Subcutaneous adipose tissue (tissue), 4 donors: Measurements from ENCODE around the gene PRR5L. TPM values are rescaled to one million over a fixed set of nuclear protein-coding genes. Genes with fewer than 3 reads are reported as not detected.

Experiments
- CTCF ChIP-seq: fragments of 450-650 bp; IDR thresholded peaks from one replicate; pipeline ENCODE4 v1.5.1; 2016; ENCODE audit warnings: low read depth, mild to moderate bottlenecking, control low read depth, antibody characterized with exemption, moderate library complexity
- total RNA-seq, 4 donors: library from RNA; depleted of rRNA; stranded (reverse); fragments of >200 nt; gene quantifications; one replicate each; pipeline ENCODE4 v1.1.0, GENCODE V29; 2016

The PRR5L gene
- total RNA-seq, 4 donors from 2014 or later: 10.6 to 24.8 (median 12.9) TPM

DNA sequence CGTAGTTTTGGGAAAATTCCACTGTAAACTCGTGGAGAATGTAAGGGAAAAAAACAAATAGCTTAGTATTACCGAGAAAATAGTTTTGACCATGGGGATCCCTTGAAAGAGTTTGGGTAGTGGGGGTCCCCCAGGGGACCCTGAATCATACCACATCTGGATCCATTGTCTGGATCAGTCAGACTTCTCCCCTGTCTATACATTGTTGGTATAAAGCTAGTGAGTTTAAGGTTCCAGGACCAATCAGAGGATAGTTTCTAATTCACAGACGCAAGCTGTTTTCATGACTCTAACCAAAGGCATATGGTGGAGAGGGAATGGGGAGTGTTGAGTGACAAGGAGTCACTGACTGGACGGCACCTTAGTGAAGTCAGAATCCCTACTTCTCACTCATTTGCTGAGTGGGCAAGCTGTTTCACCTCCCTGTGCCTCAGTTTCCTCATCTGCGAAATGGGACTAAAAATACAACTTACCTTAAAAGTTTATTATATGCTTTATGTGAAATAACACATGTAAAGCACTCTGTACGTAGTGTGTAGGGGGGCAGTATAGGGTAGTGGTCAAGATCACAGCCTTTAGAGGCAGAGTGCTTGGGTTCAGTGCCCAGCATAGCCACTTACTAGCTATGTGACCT is 123.8 kb downstream of the PRR5L start:
- TF ChIP-seq CTCF: no peak

GRCh38 chr11:36421546-36422155 is 125.6 kb downstream of the PRR5L start:
- TF ChIP-seq CTCF: no peak

- no peak for TF ChIP-seq CTCF
Observed at GRCh38 chr11:36425561-36426081, 129.5 kb downstream of the PRR5L start.

DNA sequence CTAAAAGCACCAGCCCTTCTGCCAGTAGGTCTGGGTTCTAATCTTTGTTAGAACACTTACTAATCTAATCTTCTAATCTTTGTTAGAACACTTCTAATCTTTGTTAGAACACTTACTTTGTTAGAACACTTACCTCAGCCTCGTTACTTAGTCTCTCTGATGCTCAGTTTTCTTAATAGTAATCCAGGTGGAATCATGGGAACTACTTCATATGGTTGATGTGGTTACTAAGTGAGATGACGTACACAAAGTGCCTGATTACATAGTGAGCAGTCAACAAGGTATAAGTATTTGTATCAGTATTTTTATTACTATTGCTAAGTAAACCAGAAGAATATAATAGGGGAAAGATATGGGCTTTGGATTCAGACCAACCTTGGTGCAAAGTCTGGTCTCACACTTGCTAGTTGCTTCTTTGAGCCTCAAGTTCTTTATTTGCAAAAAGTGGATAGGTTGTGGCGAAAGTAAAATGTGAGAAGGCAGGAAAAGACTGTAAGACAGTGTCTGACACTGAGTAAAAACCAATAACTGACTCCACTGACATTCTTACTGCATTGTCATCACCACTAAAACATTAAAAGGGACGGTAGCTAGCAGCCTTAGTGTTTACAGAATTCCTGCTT is 130.2 kb downstream of the PRR5L start:
- TF ChIP-seq CTCF: no peak

- TF ChIP-seq CTCF: no peak
Observed at GRCh38 chr11:36427079-36427478, 131.0 kb downstream of the PRR5L start.

DNA sequence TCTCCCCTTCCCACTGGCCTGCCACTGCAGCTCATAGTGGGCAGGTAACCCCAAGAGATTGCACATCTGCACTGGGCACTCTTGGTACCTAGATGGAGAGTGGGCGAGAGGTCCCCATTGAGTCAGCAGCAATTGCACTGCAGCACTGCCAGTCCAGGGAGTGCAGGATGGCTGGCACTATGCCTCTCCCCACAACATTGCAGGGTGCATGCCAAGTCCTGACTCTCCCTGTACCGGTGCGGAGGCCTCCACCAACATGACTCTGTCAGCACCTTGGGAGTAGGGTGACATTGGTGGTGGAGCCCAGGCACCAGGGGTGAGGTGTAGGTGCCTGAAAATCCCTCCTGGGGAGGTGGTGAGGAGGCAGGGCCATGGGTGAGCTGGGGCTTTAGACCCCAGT is 131.8 kb downstream of the PRR5L start:
- TF ChIP-seq CTCF: no peak

DNA sequence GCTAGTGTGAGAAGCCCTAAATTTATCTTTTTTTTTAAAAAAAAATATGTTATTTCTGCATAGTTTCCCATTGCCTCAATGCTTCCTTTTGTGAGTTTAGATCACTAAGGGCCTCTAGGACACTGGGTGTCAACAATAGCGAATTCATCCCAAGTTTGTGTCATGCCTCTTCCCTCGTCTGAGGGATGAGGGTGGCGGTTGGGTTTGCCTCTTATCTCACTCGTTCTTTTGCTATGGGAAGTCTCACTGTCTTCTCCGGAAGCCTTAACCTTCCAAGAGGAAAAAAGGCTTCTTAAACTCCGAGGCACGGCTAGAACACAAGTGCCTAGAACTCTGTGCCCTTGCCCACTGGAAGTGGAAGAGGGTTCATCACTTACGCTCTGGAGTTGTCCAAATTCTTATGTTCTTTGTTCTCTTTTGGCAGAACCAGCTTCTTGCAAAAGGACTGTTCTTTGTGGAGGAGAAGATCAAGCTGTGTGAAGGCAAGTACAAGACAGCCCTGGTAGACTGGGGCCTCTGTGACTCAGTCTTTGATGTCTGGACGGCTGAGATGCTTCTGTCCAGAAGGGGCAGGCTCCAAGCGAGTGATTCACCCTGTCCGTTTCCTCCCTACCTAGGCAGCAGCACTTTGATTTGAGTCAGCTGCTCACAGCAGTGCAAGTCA is 135.5 kb downstream of the PRR5L start:
- TF ChIP-seq CTCF: no peak
